Gastroesophageal sphincter (tissue), 4 donors: ENCODE data around the gene SYNE3. TPM values are rescaled to one million over a fixed set of nuclear protein-coding genes. Genes with fewer than 3 reads are reported as not detected.

ENCODE experiments used
- ATAC-seq: fragments of 150-250 bp; one replicate; pipeline ENCODE4 v1.9.1; 2016; ENCODE audit warnings: mild to moderate bottlenecking, moderate library complexity
- H3K27ac ChIP-seq, 4 donors: fragments of 200-600 bp; sonication (generic) in 3 of 4; 1 replicate in 3 of 4; 2 replicates in 1 of 4; pipeline ENCODE4 v1.5.1; 2016 to 2019
- H3K27me3 ChIP-seq: fragments of 200-600 bp; sonication (generic); one replicate; pipeline ENCODE4 v1.5.1; 2019
- H3K36me3 ChIP-seq, 2 donors: fragments of 200-600 bp; sonication (generic); one replicate each; pipeline ENCODE4 v1.5.1; 2019; ENCODE audit warnings: control low read depth in 1 of 2
- H3K4me1 ChIP-seq, 3 donors: fragments of 200-600 bp; sonication (generic); 1 replicate in 2 of 3; 2 replicates in 1 of 3; pipeline ENCODE4 v1.5.1; 2016 to 2019; ENCODE audit warnings: control low read depth in 2 of 3
- H3K4me3 ChIP-seq, 2 donors: fragments of 200-600 bp; sonication (generic); one replicate each; pipeline ENCODE4 v1.5.1; 2019; ENCODE audit warnings: mild to moderate bottlenecking in 1 of 2, moderate library complexity in 1 of 2
- H3K9me3 ChIP-seq, 3 donors: fragments of 200-600 bp; sonication (generic); one replicate each; pipeline ENCODE4 v1.5.1; 2017 to 2019; ENCODE audit warnings: control low read depth in 2 of 3
- EP300 ChIP-seq: sonication (generic); formaldehyde crosslinking; IDR thresholded peaks from one replicate; pipeline ENCODE4 v1.6.1; 2017; ENCODE audit warnings: antibody characterized with exemption, mild to moderate bottlenecking
- POLR2A ChIP-seq, 2 donors: fragments of 450-650 bp; IDR thresholded peaks; one replicate each; pipeline ENCODE4 v1.6.1; 2017; ENCODE audit warnings: antibody characterized with exemption in 2 of 2, mild to moderate bottlenecking in 2 of 2, moderate library complexity in 1 of 2
- POLR2AphosphoS5 ChIP-seq: sonication (generic); formaldehyde crosslinking; IDR thresholded peaks from one replicate; pipeline ENCODE4 v1.6.1; 2017; ENCODE audit warnings: antibody characterized with exemption
- WGBS, 2 donors: methylation state at CpG; one replicate each; pipeline ENCODE4 v1.1.5; 2018; ENCODE audit warnings: low coverage in 1 of 2; 5-methylcytosine and 5-hydroxymethylcytosine counted together
- total RNA-seq, 4 donors: library from RNA; depleted of rRNA; stranded (reverse); fragments of >200 nt; gene quantifications; one replicate each; pipeline ENCODE4 v1.1.0, GENCODE V29; 2016
- TF ChIP-seq, protein P1 (sequence below), 4 experiments: fragments of 200-600 bp in 2 of 4; fragments of 450-650 bp in 2 of 4; sonication (generic) in 1 of 4; IDR thresholded peaks; one replicate each; pipeline ENCODE4 v1.5.1; 2017 to 2019; ENCODE audit warnings: antibody characterized with exemption in 4 of 4, mild to moderate bottlenecking in 2 of 4, moderate library complexity in 2 of 4

Gene SYNE3
- total RNA-seq, 4 donors from 2014 or later = 16.5 to 28.0 (median 20.3) TPM

DNA sequence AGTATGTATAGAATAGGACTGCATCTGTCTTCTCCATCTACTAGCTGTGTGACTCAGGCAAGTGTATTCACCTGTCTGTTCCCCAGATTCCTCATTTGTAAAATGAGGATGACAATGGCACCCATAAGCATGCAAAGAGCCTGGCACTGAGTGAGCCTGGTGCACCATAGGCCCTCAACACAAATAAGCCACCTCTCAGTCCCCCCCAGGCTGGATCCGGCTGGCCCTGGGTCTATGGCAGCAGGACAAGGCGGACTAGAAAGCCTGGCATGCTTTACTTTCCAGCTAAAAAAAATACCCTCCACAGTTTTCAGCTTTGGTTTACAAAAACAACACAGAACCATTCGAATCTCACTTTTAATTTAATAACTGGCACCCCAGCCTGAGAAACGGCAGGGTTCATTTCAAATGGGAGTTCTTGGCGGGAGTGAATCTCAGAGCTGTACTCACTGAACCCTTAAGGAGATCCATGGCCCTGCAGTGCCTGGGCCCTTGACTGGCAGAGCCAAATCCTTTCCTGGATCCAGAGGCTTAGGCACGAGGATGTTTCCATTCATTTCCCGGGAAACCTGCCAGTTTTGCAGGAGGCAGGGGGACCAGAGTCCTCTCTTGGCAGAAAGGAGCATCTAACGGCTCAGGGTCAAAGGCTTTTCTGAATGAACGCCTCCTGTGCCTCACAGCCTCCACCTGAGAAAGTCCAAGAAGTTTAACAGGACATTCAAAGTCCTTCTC lies 17.7 kb downstream of the SYNE3 start:
- 29 to 33% methylated on average over 4 to 5 of the region's 9 CpGs for WGBS, 2 donors
- H3K4me1 ChIP-seq = peaks cover 0 to 92% (median 38%) of the 10 kb centered on the region in 3 donors
- H3K27ac ChIP-seq = peak overlapping the region in 2 of 4 donors; percentile 5 to 41
- no peak overlapping the region for H3K4me3 ChIP-seq
- no peaks in the 10 kb centered on the region for H3K36me3 ChIP-seq
- H3K27me3 ChIP-seq = no peaks in the 10 kb centered on the region
- TF ChIP-seq EP300 = no peak
- TF ChIP-seq POLR2AphosphoS5 = peak; percentile 42
- TF ChIP-seq, protein P1, sequence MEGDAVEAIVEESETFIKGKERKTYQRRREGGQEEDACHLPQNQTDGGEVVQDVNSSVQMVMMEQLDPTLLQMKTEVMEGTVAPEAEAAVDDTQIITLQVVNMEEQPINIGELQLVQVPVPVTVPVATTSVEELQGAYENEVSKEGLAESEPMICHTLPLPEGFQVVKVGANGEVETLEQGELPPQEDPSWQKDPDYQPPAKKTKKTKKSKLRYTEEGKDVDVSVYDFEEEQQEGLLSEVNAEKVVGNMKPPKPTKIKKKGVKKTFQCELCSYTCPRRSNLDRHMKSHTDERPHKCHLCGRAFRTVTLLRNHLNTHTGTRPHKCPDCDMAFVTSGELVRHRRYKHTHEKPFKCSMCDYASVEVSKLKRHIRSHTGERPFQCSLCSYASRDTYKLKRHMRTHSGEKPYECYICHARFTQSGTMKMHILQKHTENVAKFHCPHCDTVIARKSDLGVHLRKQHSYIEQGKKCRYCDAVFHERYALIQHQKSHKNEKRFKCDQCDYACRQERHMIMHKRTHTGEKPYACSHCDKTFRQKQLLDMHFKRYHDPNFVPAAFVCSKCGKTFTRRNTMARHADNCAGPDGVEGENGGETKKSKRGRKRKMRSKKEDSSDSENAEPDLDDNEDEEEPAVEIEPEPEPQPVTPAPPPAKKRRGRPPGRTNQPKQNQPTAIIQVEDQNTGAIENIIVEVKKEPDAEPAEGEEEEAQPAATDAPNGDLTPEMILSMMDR (IDR thresholded peaks at IDR 0.05) = no peak
- TF ChIP-seq POLR2A (IDR thresholded peaks at IDR 0.05) = no peak
- ATAC-seq = peak; percentile 24
- no peaks in the 10 kb centered on the region for H3K9me3 ChIP-seq

GRCh38 chr14:95497561-95498011 lies 18.9 kb downstream of the SYNE3 start:
- no peak for ATAC-seq
- Histone ChIP-seq H3K36me3 (no peaks in the 10 kb centered on the region), H3K27me3 (peaks cover 7% of the 10 kb centered on the region), H3K9me3 (no peaks in the 10 kb centered on the region), H3K4me1 (peaks cover 0 to 84% (median 38%) of the 10 kb centered on the region in 3 donors), H3K27ac (peak overlapping the region in 1 of 4 donors; percentile 43), H3K4me3 (no peak overlapping the region)
- 47 to 59% methylated on average over 6 to 9 of the region's 9 CpGs for WGBS, 2 donors
- TF ChIP-seq, protein P1 (IDR thresholded peaks at IDR 0.05) = no peak
- TF ChIP-seq POLR2AphosphoS5 = peak; percentile 38

DNA sequence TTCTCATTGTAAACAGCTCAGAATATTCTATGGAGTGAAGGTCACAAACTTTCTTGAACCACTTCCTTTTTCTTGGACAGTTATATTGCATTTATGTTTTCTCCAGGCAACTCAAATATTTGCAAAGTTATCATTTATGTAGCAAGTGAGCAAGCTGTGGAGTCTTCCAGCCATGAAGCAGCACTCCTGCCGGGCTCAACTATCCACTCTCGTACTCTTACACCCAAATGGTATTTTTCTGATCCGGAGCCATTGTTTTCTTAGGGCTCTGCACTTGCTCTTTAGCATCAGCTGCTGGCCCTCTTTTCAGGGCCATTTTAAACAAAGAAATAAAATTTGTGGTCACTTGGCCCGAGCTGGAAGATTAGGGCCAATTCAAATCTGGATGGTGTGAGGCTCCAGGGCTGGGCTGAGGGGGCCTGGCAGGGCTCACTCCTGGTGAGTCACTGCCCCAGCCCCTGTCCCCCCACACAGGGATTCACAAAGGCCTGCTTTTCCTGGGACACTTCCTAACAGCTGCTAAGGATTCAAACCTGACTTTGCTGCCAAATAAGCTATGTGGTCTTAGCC lies 19.7 kb downstream of the SYNE3 start:
- no peaks in the 10 kb centered on the region for H3K9me3 ChIP-seq
- peak overlapping the region in 3 of 4 donors; percentile 43 to 64 (median 53) for H3K27ac ChIP-seq
- TF ChIP-seq, protein P1 (IDR thresholded peaks at IDR 0.05) = no peak
- TF ChIP-seq EP300 (no peak), POLR2AphosphoS5 (no peak), POLR2A (IDR thresholded peaks at IDR 0.05) (no peak)
- H3K4me1 ChIP-seq = peaks cover 0 to 76% (median 34%) of the 10 kb centered on the region in 3 donors
- 15 to 46% methylated on average over 3 to 4 of the region's 4 CpGs for WGBS, 2 donors
- peak; percentile 60 for ATAC-seq
- peaks cover 10% of the 10 kb centered on the region for H3K27me3 ChIP-seq
- H3K36me3 ChIP-seq = no peaks in the 10 kb centered on the region
- H3K4me3 ChIP-seq = no peak overlapping the region

DNA sequence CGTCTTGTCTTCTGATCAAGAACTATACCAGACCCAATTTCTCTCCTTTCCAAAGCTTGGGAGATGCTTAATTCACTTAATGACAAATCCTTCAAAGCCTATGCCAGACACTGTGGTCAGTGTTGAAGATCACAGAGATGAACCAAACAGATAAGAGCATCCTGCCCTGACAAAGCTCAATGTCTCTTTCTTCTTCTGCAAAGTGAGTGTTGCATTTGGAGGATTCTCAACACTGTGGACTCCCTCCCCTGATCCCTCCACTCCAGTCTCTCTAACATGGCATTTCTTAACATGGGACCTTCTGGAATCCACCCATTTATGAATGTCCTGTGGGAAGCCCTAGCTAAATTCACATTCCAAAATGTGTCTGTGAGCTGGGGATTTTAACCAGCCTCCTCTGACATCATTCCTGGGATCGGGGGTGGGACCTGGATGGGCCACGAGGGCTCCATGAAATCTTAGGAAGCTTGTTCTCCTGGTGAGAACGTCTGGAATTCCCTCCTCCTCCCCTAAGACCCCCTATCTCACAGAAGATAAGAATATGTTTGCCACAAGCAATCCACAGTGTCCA lies 20.3 kb downstream of the SYNE3 start:
- TF ChIP-seq, protein P1 (IDR thresholded peaks at IDR 0.05) = no peak
- TF ChIP-seq POLR2A (IDR thresholded peaks at IDR 0.05) (no peak), EP300 (no peak), POLR2AphosphoS5 (no peak)
- Histone ChIP-seq H3K4me1 (peaks cover 0 to 76% (median 31%) of the 10 kb centered on the region in 3 donors), H3K36me3 (no peaks in the 10 kb centered on the region), H3K27ac (peak overlapping the region in 3 of 4 donors; percentile 43 to 64 (median 53)), H3K27me3 (peaks cover 10% of the 10 kb centered on the region), H3K9me3 (no peaks in the 10 kb centered on the region), H3K4me3 (no peak overlapping the region)
- peak; percentile 6 for ATAC-seq
- WGBS, 2 donors = 19 to 45% methylated on average over 3 to 4 of the region's 4 CpGs
